SK-N-SH (cell line): ENCODE results near the gene SELENOM. TPM values are rescaled to one million over a fixed set of nuclear protein-coding genes. Genes with fewer than 3 reads are reported as not detected.
A peak's percentile ranks its signal among the peaks of the same experiment; 100 is the strongest.

Source experiments
- CTCF ChIA-PET: fragments of 300-600, 350-600 bp; formaldehyde crosslinking; extraction: SDS; loops from one replicate; lab custom pipeline; 2021; lab: Yijun Ruan, JAX
- POLR2A ChIA-PET: fragments of 350-600 bp; sonication (Branson Sonifier 250); formaldehyde crosslinking; extraction: SDS; loops from one replicate; lab custom pipeline; 2020; ENCODE audit warnings: antibody characterized with exemption, inconsistent platforms; lab: Yijun Ruan, JAX
- DNase-seq: peaks from one replicate; pipeline ENCODE4 v3.0.0; 2012
- H2AFZ ChIP-seq: fragments of 200-600 bp; sonication (generic); 2 replicates; pipeline ENCODE4 v1.8.1; 2016; ENCODE audit warnings: antibody characterized with exemption, mild to moderate bottlenecking, low read depth
- H3F3A ChIP-seq: fragments of 200-600 bp; sonication (generic); replicated peaks from 2 replicates; pipeline ENCODE3; 2016; ENCODE audit warnings: antibody characterized with exemption, mild to moderate bottlenecking; ENCODE audit not compliant: insufficient read depth
- H3K27ac ChIP-seq, 2 experiments: fragments of 200-500 bp in 1 of 2; fragments of 200-600 bp in 1 of 2; sonication (Bioruptor generic) in 1 of 2; sonication (generic), shearing (Covaris generic) in 1 of 2; 2 replicates each; pipeline versions ENCODE4 v1.5.1 to v1.6.1; 2014 to 2016; ENCODE audit warnings: low read depth in 2 of 2, inconsistent platforms in 1 of 2, low read length in 1 of 2, mild to moderate bottlenecking in 1 of 2, mixed read lengths in 1 of 2
- H3K27me3 ChIP-seq: fragments of 200-600 bp; sonication (generic), shearing (Covaris generic); 2 replicates; pipeline ENCODE4 v1.6.1; 2016; ENCODE audit warnings: mixed run types; ENCODE audit not compliant: insufficient read depth
- H3K36me3 ChIP-seq, 2 experiments: fragments of 200-500 bp in 1 of 2; fragments of 200-600 bp in 1 of 2; sonication (Bioruptor generic) in 1 of 2; sonication (generic) in 1 of 2; replicated peaks in 1 of 2; 2 replicates each; pipeline versions ENCODE3 to v1.5.1; 2014 to 2016; ENCODE audit warnings: low read length in 1 of 2, mild to moderate bottlenecking in 1 of 2; ENCODE audit not compliant: insufficient read depth in 2 of 2, control insufficient read depth in 1 of 2
- H3K4me1 ChIP-seq, 2 experiments: fragments of 200-500 bp in 1 of 2; fragments of 200-600 bp in 1 of 2; sonication (Bioruptor generic) in 1 of 2; sonication (generic), shearing (Covaris generic) in 1 of 2; 2 replicates each; pipeline versions ENCODE4 v1.5.1 to v1.6.1; 2014 to 2016; ENCODE audit warnings: low read depth in 1 of 2, low read length in 1 of 2, mixed run types in 1 of 2; ENCODE audit not compliant: insufficient read depth in 2 of 2, control insufficient read depth in 1 of 2
- H3K4me2 ChIP-seq: fragments of 200-600 bp; sonication (generic), shearing (Covaris generic); 2 replicates; pipeline ENCODE4 v1.6.1; 2017; ENCODE audit warnings: mixed run types
- H3K4me3 ChIP-seq, 2 experiments: fragments of 200-500 bp in 1 of 2; fragments of 200-600 bp in 1 of 2; sonication (Bioruptor generic) in 1 of 2; sonication (generic), shearing (Covaris generic) in 1 of 2; 2 replicates each; pipeline versions ENCODE4 v1.5.1 to v1.8.1; 2014 to 2016; ENCODE audit warnings: low read depth in 2 of 2, inconsistent platforms in 1 of 2, low read length in 1 of 2, mild to moderate bottlenecking in 1 of 2, mixed read lengths in 1 of 2, moderate library complexity in 1 of 2
- H3K79me2 ChIP-seq: fragments of 200-600 bp; sonication (generic); 2 replicates; pipeline ENCODE4 v1.8.1; 2017; ENCODE audit warnings: mild to moderate bottlenecking; ENCODE audit not compliant: insufficient read depth
- H3K9ac ChIP-seq: fragments of 200-600 bp; sonication (generic); 2 replicates; pipeline ENCODE4 v1.6.1; 2017; ENCODE audit warnings: mixed run types
- H3K9me2 ChIP-seq: fragments of 200-600 bp; sonication (generic); 2 replicates; pipeline ENCODE4 v1.6.1; 2017; ENCODE audit warnings: mixed run types
- H3K9me3 ChIP-seq: fragments of 200-600 bp; sonication (generic); 2 replicates; pipeline ENCODE4 v1.6.1; 2017; ENCODE audit warnings: mixed run types, mild to moderate bottlenecking, moderate library complexity
- H4K20me1 ChIP-seq: fragments of 200-600 bp; sonication (generic); 2 replicates; pipeline ENCODE4 v1.6.1; 2017; ENCODE audit warnings: mild to moderate bottlenecking, mixed run types; ENCODE audit not compliant: insufficient read depth
- EZH2phosphoT487 ChIP-seq: fragments of 200-600 bp; sonication (generic); IDR thresholded peaks from 2 replicates; pipeline ENCODE4 v1.6.1; 2017; ENCODE audit warnings: low read depth, mixed run types, mild to moderate bottlenecking, antibody characterized with exemption, moderate library complexity, borderline replicate concordance
- FOSL2 ChIP-seq: IDR thresholded peaks from 2 replicates; pipeline ENCODE4 v1.4.0; 2012; ENCODE audit warnings: low read depth, mild to moderate bottlenecking, moderate library complexity, borderline replicate concordance
- FOXJ3 ChIP-seq: sonication (generic); formaldehyde crosslinking; IDR thresholded peaks from 2 replicates; pipeline ENCODE4 v1.5.1; 2020; ENCODE audit warnings: mild to moderate bottlenecking, missing genetic modification reagents
- FOXM1 ChIP-seq: IDR thresholded peaks from 2 replicates; pipeline ENCODE4 v1.4.0; 2012; ENCODE audit warnings: low read depth, mild to moderate bottlenecking
- NFIC ChIP-seq: IDR thresholded peaks from 2 replicates; pipeline ENCODE4 v1.4.0; 2012; ENCODE audit warnings: borderline replicate concordance
- NRF1 ChIP-seq: IDR thresholded peaks from 2 replicates; pipeline ENCODE4 v1.6.1; 2012; ENCODE audit warnings: low read depth, mild to moderate bottlenecking, low read length
- PBX3 ChIP-seq: IDR thresholded peaks from 2 replicates; pipeline ENCODE4; 2012
- POLR2AphosphoS5 ChIP-seq: IDR thresholded peaks from 2 replicates; pipeline ENCODE4 v1.6.1; 2012; ENCODE audit warnings: low read depth, low read length
- RAD21 ChIP-seq: IDR thresholded peaks from 2 replicates; pipeline ENCODE4 v1.6.1; 2012; ENCODE audit warnings: mild to moderate bottlenecking, low read length
- RFX5 ChIP-seq: IDR thresholded peaks from 2 replicates; pipeline ENCODE4 v1.6.1; 2012; ENCODE audit warnings: mild to moderate bottlenecking, improper control_type of control experiment, low read length
- RXRA ChIP-seq: IDR thresholded peaks from 2 replicates; pipeline ENCODE4 v1.4.0; 2012; ENCODE audit warnings: low read depth, mild to moderate bottlenecking, borderline replicate concordance
- SMC3 ChIP-seq: IDR thresholded peaks from 2 replicates; pipeline ENCODE4 v1.6.1; 2012; ENCODE audit warnings: low read depth, low read length, improper control_type of control experiment
- TCF12 ChIP-seq: IDR thresholded peaks from 2 replicates; pipeline ENCODE4 v1.4.0; 2012
- USF1 ChIP-seq: IDR thresholded peaks from 2 replicates; pipeline ENCODE4 v1.4.0; 2012; ENCODE audit warnings: low read depth, borderline replicate concordance
- USF2 ChIP-seq: fragments of 150-350 bp; IDR thresholded peaks from 2 replicates; pipeline ENCODE4 v1.6.1; 2017; ENCODE audit warnings: antibody characterized with exemption, low read length, low read depth, borderline replicate concordance
- YY1 ChIP-seq: IDR thresholded peaks from 2 replicates; pipeline ENCODE4 v1.4.0; 2012; ENCODE audit warnings: low read depth, mild to moderate bottlenecking
- WGBS: methylation state at CpG from one replicate; pipeline ENCODE4 v1.1.6; 2017; ENCODE audit warnings: low lambda C conversion rate; 5-methylcytosine and 5-hydroxymethylcytosine counted together
- polyA plus RNA-seq, 3 experiments: library from polyadenylated mRNA; depleted of rRNA; stranded (reverse); fragments of >200 nt; gene quantifications; 2 replicates each; pipeline ENCODE4 v1.2.3, GENCODE V29; 2012

The SELENOM gene
- polyA plus RNA-seq, 1 of the 3 experiments (the other 2 are of a cell fraction): 117 TPM

GRCh38 chr22:31083923-31084810 is 23.2 kb downstream of the SELENOM start:
- WGBS: 33% methylated on average over 15 of the region's 18 CpGs
- DNase-seq: peak; percentile 60
- peak overlapping the region; percentile 56; the same call in 1 of the 2 replicates for H2AFZ ChIP-seq

More at GRCh38 chr22:31083923-31084810, 23.2 kb downstream of the SELENOM start:
- Histone ChIP-seq H3K4me2 (peak overlapping the region; percentile 92), H3K27ac (peak overlapping the region; percentile 76 to 95), H3K9me3 (no peaks in the 10 kb centered on the region), H3K4me3 (peak overlapping the region; percentile 70 to 74), H3K9me2 (no peaks in the 10 kb centered on the region), H3K4me1 (peaks cover 21 to 40% of the 10 kb centered on the region in 2 experiments; a peak in 2 of 4 replicates), H3F3A (no peaks in the 10 kb centered on the region), H3K9ac (peak overlapping the region; percentile 81), H3K36me3 (peaks cover 0 to 8% of the 10 kb centered on the region in 2 experiments), H3K27me3 (no peaks in the 10 kb centered on the region), H3K79me2 (peaks cover 53% of the 10 kb centered on the region), H4K20me1 (no peaks in the 10 kb centered on the region)
- CTCF ChIA-PET: interaction anchor here (0.6 to 9.4 kb wide), 50 partner anchors 10 to 640 kb away, joined by 3 to 85 read pairs (median 5); partner anchors contain the start of genes INPP5J, PES1, RNF185 and SELENOM
- TF ChIP-seq RFX5 (no peak), NFIC (no peak), USF1 (no peak), FOXM1 (no peak), POLR2AphosphoS5 (no peak), NRF1 (no peak), USF2 (no peak), SMC3 (no peak), TCF12 (no peak), YY1 (no peak), EZH2phosphoT487 (no peak), RXRA (no peak), PBX3 (no peak), FOXJ3 (CRISPR knock-in tag) (no peak), RAD21 (no peak), FOSL2 (no peak)
- POLR2A ChIA-PET: interaction anchor here (0.8 to 2.2 kb wide), 7 partner anchors 10 to 162 kb away, joined by 3 to 11 read pairs (median 6); partner anchors contain the start of genes INPP5J, MORC2, SELENOM and TUG1
